Measurements from ENCODE around the gene CD48.
"Not testable (repeated sequence)": the region's sequence is repeated elsewhere in the genome, so short reads cannot be mapped to it uniquely, and the experiment has no call there.

CD48 gene

GRCh38 chr1:160706526-160707235 is 4.9 kb downstream of the CD48 start:
- H3K9me2 ChIP-seq (replicated peaks; ENCODE audit: insufficient read depth, low read length) = no peaks in the 10 kb centered on the region
- peak overlapping the region; percentile 99 for H3K27ac ChIP-seq (ENCODE audit: low read depth, low read length)
- H3K9me3 ChIP-seq (ENCODE audit: insufficient read depth, low read length) = no peaks in the 10 kb centered on the region
- TF ChIP-seq, protein P1, sequence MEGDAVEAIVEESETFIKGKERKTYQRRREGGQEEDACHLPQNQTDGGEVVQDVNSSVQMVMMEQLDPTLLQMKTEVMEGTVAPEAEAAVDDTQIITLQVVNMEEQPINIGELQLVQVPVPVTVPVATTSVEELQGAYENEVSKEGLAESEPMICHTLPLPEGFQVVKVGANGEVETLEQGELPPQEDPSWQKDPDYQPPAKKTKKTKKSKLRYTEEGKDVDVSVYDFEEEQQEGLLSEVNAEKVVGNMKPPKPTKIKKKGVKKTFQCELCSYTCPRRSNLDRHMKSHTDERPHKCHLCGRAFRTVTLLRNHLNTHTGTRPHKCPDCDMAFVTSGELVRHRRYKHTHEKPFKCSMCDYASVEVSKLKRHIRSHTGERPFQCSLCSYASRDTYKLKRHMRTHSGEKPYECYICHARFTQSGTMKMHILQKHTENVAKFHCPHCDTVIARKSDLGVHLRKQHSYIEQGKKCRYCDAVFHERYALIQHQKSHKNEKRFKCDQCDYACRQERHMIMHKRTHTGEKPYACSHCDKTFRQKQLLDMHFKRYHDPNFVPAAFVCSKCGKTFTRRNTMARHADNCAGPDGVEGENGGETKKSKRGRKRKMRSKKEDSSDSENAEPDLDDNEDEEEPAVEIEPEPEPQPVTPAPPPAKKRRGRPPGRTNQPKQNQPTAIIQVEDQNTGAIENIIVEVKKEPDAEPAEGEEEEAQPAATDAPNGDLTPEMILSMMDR (IDR thresholded peaks at IDR 0.05; ENCODE audit: insufficient read depth, low read length, poor library complexity, severe bottlenecking) = no peak
- no peak for TF ChIP-seq EZH2phosphoT487 (conservative IDR thresholded peaks at IDR 0.05; ENCODE audit: low read length)
- peaks cover 28% of the 10 kb centered on the region for H3K36me3 ChIP-seq (ENCODE audit: low read length)
- peak overlapping the region; percentile 84 for H3K9ac ChIP-seq (ENCODE audit: low read length)
- no peaks in the 10 kb centered on the region for H3K27me3 ChIP-seq (ENCODE audit: low read length)
- peak overlapping the region; percentile 84 for H3K4me2 ChIP-seq (ENCODE audit: low read depth, low read length, poor library complexity, severe bottlenecking)
- no peak overlapping the region for H2AFZ ChIP-seq (ENCODE audit: low read depth, low read length, severe bottlenecking)
- H3K79me2 ChIP-seq (ENCODE audit: insufficient read depth, low read length) = peaks cover 100% of the 10 kb centered on the region
- peaks cover 45% of the 10 kb centered on the region for H3F3A ChIP-seq (ENCODE audit: insufficient read depth)
- peaks cover 33% of the 10 kb centered on the region; the same call in 1 of the 2 replicates for H4K20me1 ChIP-seq (ENCODE audit: low read depth, low read length)
- H3K4me3 ChIP-seq (ENCODE audit: insufficient read depth, low read length, poor library complexity, severe bottlenecking) = peak overlapping the region; percentile 77

GRCh38 chr1:160705742-160706141 is 5.9 kb downstream of the CD48 start:
- H3K79me2 ChIP-seq (ENCODE audit: insufficient read depth, low read length) = peaks cover 100% of the 10 kb centered on the region
- TF ChIP-seq, protein P1 (IDR thresholded peaks at IDR 0.05; ENCODE audit: insufficient read depth, low read length, poor library complexity, severe bottlenecking) = no peak
- no peak for TF ChIP-seq EZH2phosphoT487 (conservative IDR thresholded peaks at IDR 0.05; ENCODE audit: low read length)
- peaks cover 45% of the 10 kb centered on the region for H3F3A ChIP-seq (ENCODE audit: insufficient read depth)
- H3K9ac ChIP-seq (ENCODE audit: low read length) = no peak overlapping the region
- H3K4me2 ChIP-seq (ENCODE audit: low read depth, low read length, poor library complexity, severe bottlenecking) = peak overlapping the region; percentile 48
- H4K20me1 ChIP-seq (ENCODE audit: low read depth, low read length) = peaks cover 35% of the 10 kb centered on the region; the same call in 1 of the 2 replicates
- no peaks in the 10 kb centered on the region for H3K27me3 ChIP-seq (ENCODE audit: low read length)
- H3K4me3 ChIP-seq (ENCODE audit: insufficient read depth, low read length, poor library complexity, severe bottlenecking) = no peak overlapping the region
- peaks cover 28% of the 10 kb centered on the region for H3K36me3 ChIP-seq (ENCODE audit: low read length)
- H2AFZ ChIP-seq (ENCODE audit: low read depth, low read length, severe bottlenecking) = no peak overlapping the region
- H3K9me3 ChIP-seq (ENCODE audit: insufficient read depth, low read length) = no peaks in the 10 kb centered on the region
- no peaks in the 10 kb centered on the region for H3K9me2 ChIP-seq (replicated peaks; ENCODE audit: insufficient read depth, low read length)
- H3K27ac ChIP-seq (ENCODE audit: low read depth, low read length) = peak overlapping the region; percentile 15; the same call in 1 of the 2 replicates

DNA sequence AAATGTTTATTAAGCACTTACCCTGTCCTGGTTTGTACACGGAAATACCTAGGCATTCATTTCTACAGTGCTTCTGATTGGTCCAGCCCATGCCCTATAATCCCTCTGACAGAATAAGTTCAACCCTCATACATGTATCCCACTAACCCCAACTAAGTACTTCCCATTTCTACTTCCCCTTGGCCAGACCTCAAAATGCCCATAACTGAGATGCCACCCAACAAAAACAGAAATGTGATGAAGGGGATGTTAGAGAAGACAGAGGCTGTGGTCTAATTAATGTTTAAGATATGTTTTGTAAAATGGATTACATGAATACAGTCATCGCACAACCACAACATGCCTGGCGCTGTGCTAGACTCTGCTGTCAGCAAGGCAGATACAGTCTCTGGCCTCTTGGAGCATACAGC is 6.4 kb downstream of the CD48 start:
- peaks cover 45% of the 10 kb centered on the region for H3F3A ChIP-seq (ENCODE audit: insufficient read depth)
- H3K36me3 ChIP-seq (ENCODE audit: low read length) = peaks cover 27% of the 10 kb centered on the region
- H3K27ac ChIP-seq (ENCODE audit: low read depth, low read length) = peak overlapping the region; percentile 47
- peaks cover 40% of the 10 kb centered on the region; the same call in 1 of the 2 replicates for H4K20me1 ChIP-seq (ENCODE audit: low read depth, low read length)
- H3K9ac ChIP-seq (ENCODE audit: low read length); H3K4me3 ChIP-seq (ENCODE audit: insufficient read depth, low read length, poor library complexity, severe bottlenecking); H3K27me3 ChIP-seq (ENCODE audit: low read length); H3K9me3 ChIP-seq (ENCODE audit: insufficient read depth, low read length); H2AFZ ChIP-seq (ENCODE audit: low read depth, low read length, severe bottlenecking); H3K9me2 ChIP-seq (replicated peaks; ENCODE audit: insufficient read depth, low read length): not testable (repeated sequence)
- H3K79me2 ChIP-seq (ENCODE audit: insufficient read depth, low read length) = peaks cover 100% of the 10 kb centered on the region
- H3K4me2 ChIP-seq (ENCODE audit: low read depth, low read length, poor library complexity, severe bottlenecking) = peak overlapping the region; percentile 48

GRCh38 chr1:160704250-160704649 is 7.4 kb downstream of the CD48 start:
- Histone ChIP-seq H4K20me1 (ENCODE audit: low read depth, low read length) (peaks cover 43% of the 10 kb centered on the region; the same call in 1 of the 2 replicates), H3K4me2 (ENCODE audit: low read depth, low read length, poor library complexity, severe bottlenecking) (peak overlapping the region; percentile 48), H3K9me2 (replicated peaks; ENCODE audit: insufficient read depth, low read length) (no peaks in the 10 kb centered on the region)

More at GRCh38 chr1:160704250-160704649, 7.4 kb downstream of the CD48 start:
- no peaks in the 10 kb centered on the region for H3K27me3 ChIP-seq (ENCODE audit: low read length)
- no peak overlapping the region for H2AFZ ChIP-seq (ENCODE audit: low read depth, low read length, severe bottlenecking)
- peaks cover 20% of the 10 kb centered on the region for H3K36me3 ChIP-seq (ENCODE audit: low read length)
- H3F3A ChIP-seq (ENCODE audit: insufficient read depth) = peaks cover 37% of the 10 kb centered on the region
- H3K79me2 ChIP-seq (ENCODE audit: insufficient read depth, low read length) = peaks cover 99% of the 10 kb centered on the region
- TF ChIP-seq, protein P1 (IDR thresholded peaks at IDR 0.05; ENCODE audit: insufficient read depth, low read length, poor library complexity, severe bottlenecking) = no peak
- TF ChIP-seq EZH2phosphoT487 (conservative IDR thresholded peaks at IDR 0.05; ENCODE audit: low read length) = no peak
- H3K4me3 ChIP-seq (ENCODE audit: insufficient read depth, low read length, poor library complexity, severe bottlenecking) = no peak overlapping the region
- no peak overlapping the region for H3K9ac ChIP-seq (ENCODE audit: low read length)
- H3K27ac ChIP-seq (ENCODE audit: low read depth, low read length) = peak overlapping the region; percentile 47
- no peaks in the 10 kb centered on the region for H3K9me3 ChIP-seq (ENCODE audit: insufficient read depth, low read length)
